Measurements from ENCODE around the gene FRYL. TPM values are rescaled to one million over a fixed set of nuclear protein-coding genes. Genes with fewer than 3 reads are reported as not detected.
A peak's percentile ranks its signal among the peaks of the same experiment; 100 is the strongest.

FRYL gene
- total and polyA plus RNA-seq, 11 donors: 12.3 to 61.3 (median 34.4) TPM

GRCh38 chr4:48498895-48499294 lies 281.2 kb downstream of the FRYL start:
- H3K4me3 ChIP-seq: no peak overlapping the region
- H3K36me3 ChIP-seq: peaks cover 0 to 69% (median 60%) of the 10 kb centered on the region in 9 donors
- WGBS, 4 donors: 94 to 96% (median 95%) methylated on average over 4 of the region's 4 CpGs
- TF ChIP-seq CTCF (IDR thresholded peaks at IDR 0.05) (no peak), POLR2A (IDR thresholded peaks at IDR 0.05) (no peak)
- H3K4me1 ChIP-seq: no peaks in the 10 kb centered on the region
- no peaks in the 10 kb centered on the region for H3K27me3 ChIP-seq
- H3K9me3 ChIP-seq: no peaks in the 10 kb centered on the region
- no peak for DNase-seq
- intact Hi-C loops (cut with DNase I): loop anchor here in 2 of 10 donors (10.0 kb wide), 1 partner anchor 54 kb away; no protein-coding TSS in a partner anchor
- no peak for ATAC-seq
- no peak overlapping the region for H3K27ac ChIP-seq

- peaks cover 0 to 2% (median 0%) of the 10 kb centered on the region in 12 donors for H3K4me1 ChIP-seq
- TF ChIP-seq POLR2A (IDR thresholded peaks at IDR 0.05) (no peak), CTCF (IDR thresholded peaks at IDR 0.05) (no peak)
- peaks cover 1 to 17% (median 9%) of the 10 kb centered on the region in 9 donors for H3K27me3 ChIP-seq
- no peaks in the 10 kb centered on the region for H3K9me3 ChIP-seq
- ATAC-seq: no peak
- intact Hi-C loops (cut with DNase I): loop anchor here in 2 of 10 donors (10.0 kb wide), 1 partner anchor 51 kb away; no protein-coding TSS in a partner anchor
- no peak overlapping the region for H3K27ac ChIP-seq
- no peak overlapping the region for H3K4me3 ChIP-seq
- 92 to 97% (median 96%) methylated on average over 2 of the region's 2 CpGs for WGBS, 4 donors
- peaks cover 0 to 43% (median 32%) of the 10 kb centered on the region in 9 donors for H3K36me3 ChIP-seq
- no peak for DNase-seq
These were observed 284.1 kb downstream of the FRYL start for GRCh38 chr4:48495941-48496340.

GRCh38 chr4:48493452-48494100 lies 286.5 kb downstream of the FRYL start:
- no peak overlapping the region for H3K4me3 ChIP-seq
- intact Hi-C loops (cut with DNase I): loop anchor here in 2 of 10 donors (10.0 kb wide), 1 partner anchor 49 kb away; no protein-coding TSS in a partner anchor
- peaks cover 0 to 17% (median 2%) of the 10 kb centered on the region in 12 donors for H3K4me1 ChIP-seq
- H3K36me3 ChIP-seq: peaks cover 0 to 19% (median 9%) of the 10 kb centered on the region in 9 donors
- ATAC-seq: no peak
- no peak overlapping the region for H3K27ac ChIP-seq
- TF ChIP-seq CTCF (IDR thresholded peaks at IDR 0.05): no peak
- TF ChIP-seq POLR2A (IDR thresholded peaks at IDR 0.05): no peak
- no peaks in the 10 kb centered on the region for H3K9me3 ChIP-seq
- DNase-seq: no peak
- peaks cover 17 to 41% (median 27%) of the 10 kb centered on the region in 9 donors for H3K27me3 ChIP-seq
- WGBS, 4 donors: 72 to 81% (median 77%) methylated on average over 4 of the region's 4 CpGs

- Histone ChIP-seq H3K9me3 (no peaks in the 10 kb centered on the region), H3K27ac (no peak overlapping the region)
These were observed 288.4 kb downstream of the FRYL start for GRCh38 chr4:48491514-48492176.

More at GRCh38 chr4:48491514-48492176, 288.4 kb downstream of the FRYL start:
- Histone ChIP-seq H3K27me3 (peaks cover 17 to 57% (median 36%) of the 10 kb centered on the region in 9 donors), H3K4me1 (peaks cover 0 to 17% (median 2%) of the 10 kb centered on the region in 12 donors), H3K36me3 (peaks cover 0 to 6% (median 0%) of the 10 kb centered on the region in 9 donors), H3K4me3 (peak overlapping the region in 2 of 12 donors; percentile 44 to 48)
- intact Hi-C loops (cut with DNase I): loop anchor here in 2 of 10 donors (10.0 kb wide), 1 partner anchor 47 kb away; no protein-coding TSS in a partner anchor
- TF ChIP-seq CTCF (IDR thresholded peaks at IDR 0.05) (no peak), POLR2A (IDR thresholded peaks at IDR 0.05) (no peak)
- ATAC-seq: no peak
- WGBS, 4 donors: 63 to 75% (median 68%) methylated on average over 19 to 23 of the region's 23 CpGs
- no peak for DNase-seq
